GM18505 (cell line): Measurements from ENCODE around the gene SSBP3.
"Not testable (repeated sequence)": the region's sequence is repeated elsewhere in the genome, so short reads cannot be mapped to it uniquely, and the experiment has no call there.

Experiments
- ATAC-seq: cut with Tn5 transposase; IDR thresholded peaks from one replicate; pipeline ENCODE4 v1.9.1; 2021; ENCODE audit not compliant: unreplicated experiment
- POLR2A ChIP-seq: IDR thresholded peaks from 4 replicates; pipeline ENCODE4 v1.6.1; 2011; ENCODE audit warnings: borderline replicate concordance; ENCODE audit not compliant: insufficient read depth, insufficient read length; ENCODE audit errors: extremely low read depth

The SSBP3 gene

DNA sequence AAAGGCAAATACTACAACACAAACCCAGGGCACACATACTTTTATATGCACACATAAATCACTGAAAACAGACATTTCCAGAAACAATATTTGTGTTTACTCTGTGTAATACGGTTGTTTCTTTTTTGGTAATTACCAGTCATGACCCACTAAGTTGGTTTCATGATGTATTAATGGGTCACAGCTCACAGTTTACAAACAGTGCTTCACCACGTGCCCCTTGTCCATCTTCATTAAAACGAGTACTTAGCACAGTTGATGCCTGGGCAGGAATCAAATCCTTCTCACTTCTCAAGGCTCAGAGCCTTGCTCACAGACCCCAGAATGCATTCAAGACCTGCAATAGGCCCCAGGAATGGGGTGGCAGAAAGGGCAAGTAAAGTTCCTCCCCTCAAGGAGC is 13.8 kb downstream of the SSBP3 start:
- TF ChIP-seq POLR2A, result no peak
- ATAC-seq, result no peak

DNA sequence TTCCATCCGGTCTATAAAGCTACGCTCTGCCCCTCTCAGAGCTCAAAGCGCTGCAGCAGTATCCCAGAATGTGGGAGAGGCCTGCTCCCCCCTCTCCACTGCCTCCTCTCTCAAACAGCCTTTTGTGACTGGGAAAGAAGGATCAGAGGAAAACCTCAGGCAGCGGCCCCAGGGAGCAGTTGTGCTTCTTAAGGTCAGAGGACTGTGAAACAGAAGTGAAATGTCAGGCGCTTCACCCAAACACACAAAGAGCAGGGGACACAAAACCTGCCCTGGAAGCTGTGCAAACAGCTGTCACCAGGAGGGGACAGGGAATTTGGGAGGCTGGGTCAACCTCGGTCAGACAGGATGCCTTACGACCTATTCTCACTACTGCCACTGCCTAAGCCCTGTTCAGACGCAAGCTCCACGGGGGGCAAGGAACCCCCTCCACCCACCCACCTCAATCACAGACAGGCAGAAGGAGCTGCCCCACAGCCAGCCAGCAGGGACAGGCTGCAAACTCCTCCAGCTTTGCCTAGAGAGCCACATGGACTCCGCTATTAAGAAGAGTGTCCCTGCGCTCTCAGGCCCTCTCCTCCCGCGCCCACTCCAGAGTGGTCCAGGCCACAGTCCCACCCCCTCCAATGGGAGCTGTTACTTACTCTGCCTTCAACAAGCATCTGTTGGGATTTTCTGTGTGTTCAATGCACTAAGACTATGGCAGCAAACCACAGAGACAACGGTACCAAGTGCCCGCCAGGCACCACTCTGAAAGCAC is 14.6 kb downstream of the SSBP3 start:
- TF ChIP-seq POLR2A, result no peak
- ATAC-seq, result no peak

DNA sequence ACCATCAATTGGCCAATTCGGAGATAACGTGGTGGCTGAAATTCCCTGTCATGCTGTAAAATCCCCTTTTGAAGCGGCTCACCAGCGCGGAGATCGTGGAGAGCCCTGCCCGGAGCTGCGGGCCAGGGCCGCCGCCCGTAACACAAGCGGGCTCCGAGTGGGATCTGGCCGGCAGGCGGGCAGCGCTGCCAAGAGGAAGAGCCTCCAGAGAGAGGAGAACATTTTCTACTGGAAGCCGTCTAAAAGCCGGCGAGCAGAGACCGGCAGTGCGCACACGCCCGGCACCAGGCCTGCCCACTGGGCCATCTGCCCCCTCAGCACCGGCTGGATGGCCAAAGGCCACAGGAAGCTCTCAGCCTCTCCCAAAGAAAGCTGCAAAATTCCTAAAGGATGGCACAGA is 15.5 kb downstream of the SSBP3 start:
- no peak for ATAC-seq
- TF ChIP-seq POLR2A, result no peak

DNA sequence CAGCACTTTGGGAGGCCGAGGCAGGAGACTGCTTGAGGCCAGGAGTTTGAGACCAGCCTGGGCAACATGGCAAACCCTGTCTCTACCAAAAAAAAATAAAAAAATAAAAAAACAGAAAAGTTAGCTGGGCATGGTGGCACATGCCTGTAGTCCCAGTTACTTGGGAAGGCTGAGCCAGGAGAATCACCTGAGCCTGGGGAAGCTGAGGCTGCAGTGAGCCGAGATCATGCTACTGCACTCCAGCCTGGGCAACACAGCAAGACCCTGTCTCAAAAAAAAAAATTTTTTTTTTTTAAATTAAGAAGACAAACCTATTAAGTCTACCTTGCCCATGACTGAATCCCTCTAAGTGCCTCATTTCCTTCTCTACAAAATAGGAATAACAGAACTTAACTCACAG is 16.6 kb downstream of the SSBP3 start:
- ATAC-seq, result not testable (repeated sequence)

DNA sequence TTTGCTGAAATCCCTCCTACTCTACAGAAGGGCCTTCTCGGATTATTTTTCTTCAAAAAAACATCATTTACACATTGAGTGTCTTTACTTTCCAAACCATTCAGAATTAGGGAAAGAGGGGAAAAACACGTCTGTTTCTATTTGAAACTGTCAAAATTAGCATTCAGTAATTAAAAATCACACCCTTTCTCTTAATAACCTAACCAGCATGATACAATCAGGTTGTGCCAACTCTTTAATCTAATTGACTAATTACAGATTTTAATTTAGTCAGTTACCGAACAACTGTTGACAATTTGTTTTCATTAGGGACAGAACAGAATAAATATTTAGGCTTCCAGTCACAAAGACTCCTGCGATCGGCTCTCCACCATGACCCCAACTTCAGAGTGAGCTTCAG is 18.8 kb downstream of the SSBP3 start:
- TF ChIP-seq POLR2A, result no peak

DNA sequence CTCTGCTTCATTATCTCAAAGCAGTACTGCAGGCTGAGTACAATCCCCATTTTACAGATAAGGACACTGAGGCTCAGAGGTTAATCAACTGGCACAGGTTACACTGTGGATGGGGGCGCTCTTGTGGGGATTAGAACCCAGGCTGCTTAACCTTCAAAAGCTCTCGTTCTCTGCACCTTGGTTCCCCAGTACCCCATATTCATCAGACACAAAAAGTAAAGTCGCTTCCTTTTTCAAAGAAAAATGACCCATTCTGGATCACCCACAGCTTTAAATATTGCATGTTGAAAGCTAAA is 20.5 kb downstream of the SSBP3 start:
- no peak for TF ChIP-seq POLR2A
- no peak for ATAC-seq

More for the DNA sequence above, 18.8 kb downstream of the SSBP3 start:
- no peak for ATAC-seq

DNA sequence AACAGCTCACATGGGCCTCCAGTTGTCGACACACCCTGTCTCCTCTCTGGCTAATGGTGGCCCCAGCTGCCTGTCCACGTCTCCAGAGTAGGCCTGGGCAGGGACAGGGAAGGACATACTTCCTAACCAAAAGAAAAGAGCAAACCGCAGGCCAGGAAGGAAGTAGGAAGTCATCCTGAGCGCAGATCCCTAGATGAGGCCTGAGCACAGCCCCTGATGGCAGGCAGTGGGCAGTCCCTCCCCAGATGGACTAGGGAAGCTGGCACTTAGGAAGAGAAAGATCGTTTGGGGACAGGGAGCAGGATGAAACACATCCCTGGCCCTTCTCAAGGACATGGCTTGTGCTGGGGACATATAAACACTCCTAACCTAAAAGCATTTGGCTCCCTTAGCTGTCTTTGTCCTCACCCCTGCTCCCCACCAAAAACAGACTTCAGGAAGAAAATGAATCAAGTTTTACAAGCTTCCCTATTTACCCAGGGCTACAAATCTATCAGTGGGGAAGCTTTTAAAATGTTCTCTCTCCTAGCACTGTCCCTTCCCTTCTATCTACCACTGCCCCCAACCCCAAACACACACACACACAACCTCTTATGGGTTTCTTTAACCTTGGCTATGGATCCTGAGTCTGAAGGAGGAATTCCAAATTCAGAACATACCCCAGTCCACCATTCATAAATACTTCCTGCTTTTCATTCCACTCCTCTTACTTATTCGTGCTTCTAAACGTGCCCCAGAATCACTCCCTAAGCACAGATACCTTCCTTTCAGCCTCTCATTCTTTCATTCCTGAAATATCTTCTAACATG is 21.1 kb downstream of the SSBP3 start:
- TF ChIP-seq POLR2A, result no peak
- ATAC-seq, result no peak

DNA sequence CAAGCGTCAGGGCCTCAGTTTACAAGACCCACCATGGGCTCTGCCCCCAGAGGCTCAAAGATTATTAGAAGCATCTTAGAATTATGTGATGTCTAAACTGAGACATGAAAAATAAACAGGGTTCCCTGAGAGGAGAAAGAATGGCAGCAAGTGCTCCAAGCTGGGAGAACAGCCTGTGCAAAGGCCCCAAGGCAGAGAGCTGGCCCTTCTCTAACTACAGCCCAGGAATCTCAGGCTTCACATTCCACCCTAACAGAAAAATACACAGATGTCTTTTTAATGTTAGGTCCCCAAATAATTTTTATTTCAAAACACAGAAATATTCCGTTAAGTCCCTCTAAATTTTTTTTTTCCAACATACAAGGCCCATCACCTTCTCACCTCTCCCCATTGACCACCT is 21.7 kb downstream of the SSBP3 start:
- ATAC-seq, result no peak
- no peak for TF ChIP-seq POLR2A

DNA sequence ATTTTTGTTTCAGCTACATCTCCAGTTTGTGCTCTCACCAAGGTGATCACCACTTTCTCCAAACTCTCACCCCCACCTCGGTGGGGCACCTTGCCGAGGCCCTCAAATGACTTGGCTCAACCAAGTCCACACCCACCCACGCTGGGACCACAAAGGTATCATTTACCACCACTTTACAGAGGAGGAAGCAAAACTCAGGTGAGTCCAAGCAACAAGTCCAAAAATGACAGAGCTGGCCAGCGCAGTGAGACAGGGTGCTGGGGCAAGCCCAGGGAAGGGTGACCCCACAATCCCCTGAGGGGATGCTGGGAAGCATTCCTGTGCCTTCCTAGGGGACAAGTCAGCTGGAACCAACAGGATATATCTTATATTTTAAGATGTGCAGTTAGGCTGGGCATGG is 24.7 kb downstream of the SSBP3 start:
- TF ChIP-seq POLR2A, result no peak
- ATAC-seq, result no peak

DNA sequence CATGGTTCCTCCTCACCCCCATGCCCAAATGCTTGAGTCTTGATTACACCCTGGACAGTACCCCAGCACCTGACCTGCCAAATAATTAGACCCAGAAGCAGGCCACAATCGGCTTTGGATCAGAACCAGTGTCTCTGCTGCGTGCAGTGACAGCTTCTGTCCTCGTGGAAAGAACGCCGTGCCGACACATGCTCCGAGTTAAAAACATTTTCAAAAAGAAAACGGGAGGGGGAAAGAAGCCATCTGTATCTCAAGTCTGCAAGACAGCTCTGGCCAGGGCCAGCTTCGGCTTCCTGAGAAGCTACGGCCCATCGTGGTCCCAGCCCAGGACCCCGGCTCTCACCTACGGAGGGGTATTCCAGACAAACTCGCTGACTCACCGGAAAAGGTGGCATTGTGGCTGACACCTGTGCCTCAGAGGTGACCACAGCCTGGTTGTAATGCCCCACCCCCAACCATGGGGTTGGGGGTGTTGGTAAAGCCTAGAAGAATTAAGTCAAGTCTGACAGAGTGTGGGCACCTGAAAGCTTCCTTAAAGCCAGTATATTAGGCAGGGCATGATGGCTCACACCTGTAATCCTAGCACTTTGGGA is 25.8 kb downstream of the SSBP3 start:
- no peak for TF ChIP-seq POLR2A
- ATAC-seq, result no peak

DNA sequence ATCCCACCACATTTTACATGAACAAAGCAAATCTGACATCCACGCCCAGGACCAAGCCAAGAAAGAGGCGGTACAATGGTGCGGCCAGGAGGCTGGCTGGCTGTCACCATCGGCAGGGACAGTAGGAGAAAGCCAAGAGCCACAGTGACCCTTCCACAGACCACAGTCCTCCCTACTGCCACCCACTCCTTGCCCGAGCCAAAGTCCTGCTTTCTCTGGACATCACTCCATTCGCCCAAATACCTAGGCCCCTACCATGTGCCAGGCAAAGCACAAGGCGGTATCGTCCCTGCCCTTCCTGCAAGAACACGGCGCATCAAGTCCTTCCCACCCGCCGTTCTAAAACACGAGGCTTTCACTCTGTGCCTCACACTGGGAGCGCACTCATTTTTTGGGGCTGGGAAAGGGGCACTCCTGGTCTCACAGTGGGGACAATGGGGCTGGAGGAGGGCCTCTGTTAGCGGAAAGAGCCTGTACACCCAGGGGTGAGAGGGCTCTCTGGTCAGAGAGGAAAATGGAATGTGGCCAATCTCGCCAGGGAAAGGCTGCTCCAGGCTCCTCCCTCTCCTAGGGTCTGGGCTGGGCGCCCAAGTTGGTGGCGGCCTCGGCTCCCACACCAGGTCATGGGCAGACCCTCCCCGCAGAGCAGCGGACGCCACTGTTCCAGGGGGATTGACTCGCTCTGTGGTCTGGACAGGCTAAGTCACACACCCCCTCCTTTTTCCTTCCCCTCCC is 26.5 kb downstream of the SSBP3 start:
- ATAC-seq, result no peak

DNA sequence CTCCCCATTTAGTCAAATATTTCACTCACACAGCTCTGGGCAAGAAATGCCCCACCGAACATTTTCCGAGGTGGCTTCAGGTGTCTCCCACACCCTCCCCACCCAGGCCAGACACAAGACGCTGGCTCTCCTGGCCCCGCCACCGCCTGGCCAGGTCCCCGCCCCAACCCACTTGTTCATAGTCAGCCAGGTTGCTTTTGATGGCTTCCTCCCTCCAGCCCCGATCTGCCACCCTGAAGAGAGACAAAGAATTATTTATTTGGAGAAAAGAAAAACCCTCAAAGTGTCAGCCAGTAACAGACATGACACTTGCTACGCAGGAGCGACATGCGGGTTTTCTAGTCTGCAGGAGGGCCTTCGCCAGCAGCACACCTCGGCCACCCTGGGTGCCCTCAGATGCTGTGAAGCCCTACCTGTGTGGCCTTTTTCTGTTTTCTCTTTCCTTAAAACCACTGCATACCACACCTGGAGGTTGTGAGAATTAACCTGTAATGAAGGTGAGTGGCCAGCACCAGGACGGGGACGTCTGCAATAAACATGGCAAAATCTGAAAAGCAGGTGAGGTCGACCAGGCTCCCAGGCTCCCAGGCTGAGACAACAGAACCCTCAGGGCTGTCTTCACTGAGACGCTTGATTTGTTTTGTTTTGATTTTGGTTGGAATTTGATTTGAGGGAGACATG is 27.2 kb downstream of the SSBP3 start:
- ATAC-seq, result no peak
- TF ChIP-seq POLR2A, result no peak

More for the DNA sequence above, 26.5 kb downstream of the SSBP3 start:
- TF ChIP-seq POLR2A, result no peak

DNA sequence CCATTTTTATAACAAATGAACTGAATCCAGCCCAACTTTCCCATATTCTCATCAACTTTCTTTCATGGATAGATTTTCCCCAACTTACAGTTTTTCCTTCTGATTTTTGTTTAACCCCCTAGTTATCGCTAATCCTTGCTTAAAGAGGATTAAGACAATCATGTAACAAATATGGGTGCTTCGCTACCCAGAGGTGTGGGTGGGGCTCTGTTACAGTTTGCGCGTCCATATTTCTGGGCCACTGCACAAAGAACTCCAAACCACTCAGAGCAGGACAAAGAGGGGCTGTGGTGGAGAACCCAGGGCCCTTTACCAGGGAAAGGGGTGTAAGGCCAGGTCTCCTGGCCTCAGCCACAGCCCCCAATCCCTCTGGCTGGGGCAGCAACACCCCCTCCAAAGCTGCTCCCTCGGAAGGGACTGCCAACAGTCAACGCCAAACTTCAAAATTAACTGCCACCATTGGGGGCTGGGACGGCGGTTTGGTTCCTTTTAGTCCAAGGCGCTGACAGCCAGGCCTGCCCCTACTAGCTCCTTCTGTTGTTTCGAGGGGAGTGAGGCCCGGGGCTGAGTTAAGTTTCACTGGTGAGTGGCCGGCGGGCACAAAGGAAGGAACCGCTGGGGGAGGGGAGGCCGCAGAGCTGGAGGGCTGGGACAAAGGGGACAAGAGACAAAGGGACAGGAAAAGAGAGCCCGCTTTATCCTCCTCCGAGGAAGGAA is 27.9 kb downstream of the SSBP3 start:
- TF ChIP-seq POLR2A, result no peak
- no peak for ATAC-seq

DNA sequence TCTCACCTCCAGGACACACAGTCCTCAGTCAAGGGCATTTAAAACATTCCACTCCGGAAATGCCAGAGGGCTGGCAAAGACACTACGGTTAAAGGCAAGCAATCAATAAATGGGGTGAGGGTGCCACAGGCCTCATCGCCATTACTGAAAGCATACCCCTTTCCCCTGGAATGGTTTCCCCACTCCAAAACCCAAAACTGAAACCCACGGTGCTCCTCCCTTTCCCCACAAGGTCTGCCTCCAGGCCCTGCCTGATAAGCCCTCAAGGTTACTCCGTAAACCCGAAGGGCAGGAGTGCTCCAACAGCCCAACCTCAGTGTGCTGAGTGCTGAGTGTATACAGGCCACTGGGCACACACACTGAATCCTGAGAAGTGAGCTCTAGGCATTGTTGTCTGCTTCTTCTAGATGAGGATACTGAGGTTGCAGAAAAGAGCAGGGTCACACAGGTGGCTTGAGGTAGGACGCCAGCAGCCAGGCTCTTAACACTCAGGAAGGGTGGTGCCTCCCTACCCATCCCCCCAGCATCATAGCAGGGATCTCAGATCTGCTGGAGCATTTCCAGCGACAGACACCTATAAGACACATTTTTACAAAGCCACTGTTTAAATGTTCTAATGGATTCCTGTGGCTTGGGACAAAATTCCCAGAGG is 29.0 kb downstream of the SSBP3 start:
- TF ChIP-seq POLR2A, result no peak
- no peak for ATAC-seq
